Measurements from ENCODE around the gene FERD3L.
A peak's percentile ranks its signal among the peaks of the same experiment; 100 is the strongest.

FERD3L gene

GRCh38 chr7:19146699-19147098 is 1.5 kb upstream of the FERD3L start:
- peak; percentile 29 for DNase-seq (ENCODE audit: low spot score)
- in situ Hi-C loops (cut with MboI; ENCODE audit: low sequenced_read_pairs, unreplicated experiment) = no loop called here
- TF ChIP-seq CTCF (IDR thresholded peaks at IDR 0.05; ENCODE audit: borderline replicate concordance, control extremely low read depth, extremely low read depth, insufficient read depth, missing control alignments) = no peak

- TF ChIP-seq CTCF (IDR thresholded peaks at IDR 0.05; ENCODE audit: borderline replicate concordance, control extremely low read depth, extremely low read depth, insufficient read depth, missing control alignments) = no peak
- no peak for DNase-seq (ENCODE audit: low spot score)
- in situ Hi-C loops (cut with MboI; ENCODE audit: low sequenced_read_pairs, unreplicated experiment) = no loop called here
These were observed 354 bp upstream of the FERD3L start for GRCh38 chr7:19145434-19146115.

GRCh38 chr7:19143881-19144574 is 1.2 kb downstream of the FERD3L start:
- in situ Hi-C loops (cut with MboI; ENCODE audit: low sequenced_read_pairs, unreplicated experiment) = no loop called here
- DNase-seq (ENCODE audit: low spot score) = no peak
- TF ChIP-seq CTCF (IDR thresholded peaks at IDR 0.05; ENCODE audit: borderline replicate concordance, control extremely low read depth, extremely low read depth, insufficient read depth, missing control alignments) = no peak

- no peak for TF ChIP-seq CTCF (IDR thresholded peaks at IDR 0.05; ENCODE audit: borderline replicate concordance, control extremely low read depth, extremely low read depth, insufficient read depth, missing control alignments)
- in situ Hi-C loops (cut with MboI; ENCODE audit: low sequenced_read_pairs, unreplicated experiment) = no loop called here
- no peak for DNase-seq (ENCODE audit: low spot score)
These were observed 5.4 kb downstream of the FERD3L start for GRCh38 chr7:19139706-19140327.

GRCh38 chr7:19133886-19134285 is 11.3 kb downstream of the FERD3L start:
- TF ChIP-seq CTCF (IDR thresholded peaks at IDR 0.05; ENCODE audit: borderline replicate concordance, control extremely low read depth, extremely low read depth, insufficient read depth, missing control alignments) = no peak
- in situ Hi-C loops (cut with MboI; ENCODE audit: low sequenced_read_pairs, unreplicated experiment) = no loop called here
- DNase-seq (ENCODE audit: low spot score) = no peak

GRCh38 chr7:19133390-19133789 is 11.8 kb downstream of the FERD3L start:
- no peak for TF ChIP-seq CTCF (IDR thresholded peaks at IDR 0.05; ENCODE audit: borderline replicate concordance, control extremely low read depth, extremely low read depth, insufficient read depth, missing control alignments)
- in situ Hi-C loops (cut with MboI; ENCODE audit: low sequenced_read_pairs, unreplicated experiment) = no loop called here
- no peak for DNase-seq (ENCODE audit: low spot score)

All from GM13976 (cell line).